Measurements from ENCODE around the gene TMEM53.

TMEM53 gene

GRCh38 chr1:44698138-44698537, 23.9 kb upstream of the TMEM53 start:
- no peak for DNase-seq (ENCODE audit: low read depth in 2 of 2)

GRCh38 chr1:44696789-44697345, 22.6 kb upstream of the TMEM53 start:
- DNase-seq (ENCODE audit: low read depth in 2 of 2): no peak

GRCh38 chr1:44696101-44696500, 21.8 kb upstream of the TMEM53 start:
- DNase-seq (ENCODE audit: low read depth in 2 of 2): no peak

GRCh38 chr1:44695671-44696070, 21.4 kb upstream of the TMEM53 start:
- no peak for DNase-seq (ENCODE audit: low read depth in 2 of 2)

- no peak for DNase-seq (ENCODE audit: low read depth in 2 of 2)
Observed at GRCh38 chr1:44694863-44695478, 20.7 kb upstream of the TMEM53 start.

- DNase-seq (ENCODE audit: low read depth in 2 of 2): no peak
Observed at GRCh38 chr1:44693900-44694299, 19.6 kb upstream of the TMEM53 start.

- no peak for DNase-seq (ENCODE audit: low read depth in 2 of 2)
Observed at GRCh38 chr1:44693159-44693558, 18.9 kb upstream of the TMEM53 start.

- DNase-seq (ENCODE audit: low read depth in 2 of 2): no peak
Observed at GRCh38 chr1:44689447-44689765, 15.1 kb upstream of the TMEM53 start.

GRCh38 chr1:44688760-44689446, 14.6 kb upstream of the TMEM53 start:
- DNase-seq (ENCODE audit: low read depth in 2 of 2): no peak

- no peak for DNase-seq (ENCODE audit: low read depth in 2 of 2)
Observed at GRCh38 chr1:44685881-44686280, 11.6 kb upstream of the TMEM53 start.

- no peak for DNase-seq (ENCODE audit: low read depth in 2 of 2)
Observed at GRCh38 chr1:44685218-44685617, 10.9 kb upstream of the TMEM53 start.

GRCh38 chr1:44684525-44684924, 10.2 kb upstream of the TMEM53 start:
- no peak for DNase-seq (ENCODE audit: low read depth in 2 of 2)

- no peak for DNase-seq (ENCODE audit: low read depth in 2 of 2)
Observed at GRCh38 chr1:44682883-44683265, 8.6 kb upstream of the TMEM53 start.

GRCh38 chr1:44681905-44682882, 7.9 kb upstream of the TMEM53 start:
- no peak for DNase-seq (ENCODE audit: low read depth in 2 of 2)

- no peak for DNase-seq (ENCODE audit: low read depth in 2 of 2)
Observed at GRCh38 chr1:44679468-44679867, 5.2 kb upstream of the TMEM53 start.

- DNase-seq (ENCODE audit: low read depth in 2 of 2): no peak
Observed at GRCh38 chr1:44678626-44679025, 4.3 kb upstream of the TMEM53 start.

- no peak for DNase-seq (ENCODE audit: low read depth in 2 of 2)
Observed at GRCh38 chr1:44678120-44678519, 3.8 kb upstream of the TMEM53 start.

- no peak for DNase-seq (ENCODE audit: low read depth in 2 of 2)
Observed at GRCh38 chr1:44677201-44677766, 3.0 kb upstream of the TMEM53 start.

GRCh38 chr1:44676484-44677200, 2.4 kb upstream of the TMEM53 start:
- DNase-seq (ENCODE audit: low read depth in 2 of 2): no peak

- no peak for DNase-seq (ENCODE audit: low read depth in 2 of 2)
Observed at GRCh38 chr1:44675186-44675585, 905 bp upstream of the TMEM53 start.

- DNase-seq (ENCODE audit: low read depth in 2 of 2): no peak
Observed at GRCh38 chr1:44673675-44674112, 587 bp downstream of the TMEM53 start.
